Posterior vena cava (tissue), 2 donors: Measurements from ENCODE around the gene MVD. TPM values are rescaled to one million over a fixed set of nuclear protein-coding genes. Genes with fewer than 3 reads are reported as not detected.

Experiments used
- DNase-seq: peaks from one replicate; pipeline ENCODE4 v3.0.0-alpha.2; 2020; ENCODE audit warnings: low spot score
- intact Hi-C, 2 donors: fragments of 100-400 bp; cut with DNase I; formaldehyde crosslinking; loops; one replicate each; pipeline versions ENCODE4 v1.14.1 to v1.14.2; 2022 to 2023
- total RNA-seq, 2 donors: library from RNA; stranded (reverse); fragmentation: NEBNext Ultra II Directional; extraction: Animal tissue kit (Norgen Biotek cat#: 25700); gene quantifications; one replicate each; pipeline ENCODE4 v1.2.1, GENCODE V29; 2021
- donor health status: DM: yes; HTN: yes; CAD: no.
- donor health status: DM: yes; HTN: yes; CAD: no.

MVD gene
- total RNA-seq, 2 donors from 2014 or later = 21.6 to 22.6 TPM

GRCh38 chr16:88662222-88662842 is 559 bp downstream of the MVD start:
- intact Hi-C loops = no loop called here
- DNase-seq = peak; percentile 78

DNA sequence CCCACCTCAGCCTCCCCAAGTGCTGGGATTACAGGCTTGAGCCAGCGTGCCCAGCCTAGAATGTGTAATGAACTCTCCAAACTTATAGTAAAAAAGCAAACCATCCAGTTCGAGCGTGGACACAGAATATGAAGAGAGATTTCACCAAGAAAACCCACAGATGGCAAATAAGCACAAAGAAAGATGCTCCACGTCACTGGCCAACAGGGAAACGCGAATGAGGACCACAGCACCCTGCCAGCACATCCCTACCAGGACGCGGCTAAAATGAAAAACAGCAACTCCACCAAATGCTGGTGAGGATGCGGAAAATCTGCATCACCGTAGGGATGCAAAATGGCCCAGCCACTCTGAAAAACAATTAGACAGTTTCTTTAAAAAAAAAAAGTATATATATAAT is 1.4 kb downstream of the MVD start:
- intact Hi-C loops = no loop called here
- no peak for DNase-seq

- intact Hi-C loops = no loop called here
- no peak for DNase-seq
Observed at GRCh38 chr16:88659160-88659559, 3.7 kb downstream of the MVD start.

DNA sequence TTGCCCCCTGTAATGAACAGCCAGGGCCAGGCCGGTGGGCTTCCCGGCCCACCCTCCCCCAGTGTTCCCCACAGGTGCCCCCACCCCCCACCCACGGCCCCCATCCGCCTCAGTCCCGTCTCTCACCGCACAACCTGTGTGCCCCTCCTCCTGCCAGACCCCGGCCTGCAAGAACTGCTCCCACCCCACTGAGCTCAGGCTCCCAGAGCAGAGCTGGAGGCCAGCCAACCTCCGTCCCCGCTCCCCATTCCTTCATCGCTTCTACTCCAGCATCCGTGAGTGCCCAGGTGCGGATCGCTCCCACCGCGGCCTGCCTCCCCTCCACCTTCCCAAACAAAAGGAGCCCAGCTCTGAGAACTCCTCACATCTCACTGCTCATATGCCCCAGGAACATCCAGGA is 4.2 kb downstream of the MVD start:
- no peak for DNase-seq
- intact Hi-C loops = no loop called here

DNA sequence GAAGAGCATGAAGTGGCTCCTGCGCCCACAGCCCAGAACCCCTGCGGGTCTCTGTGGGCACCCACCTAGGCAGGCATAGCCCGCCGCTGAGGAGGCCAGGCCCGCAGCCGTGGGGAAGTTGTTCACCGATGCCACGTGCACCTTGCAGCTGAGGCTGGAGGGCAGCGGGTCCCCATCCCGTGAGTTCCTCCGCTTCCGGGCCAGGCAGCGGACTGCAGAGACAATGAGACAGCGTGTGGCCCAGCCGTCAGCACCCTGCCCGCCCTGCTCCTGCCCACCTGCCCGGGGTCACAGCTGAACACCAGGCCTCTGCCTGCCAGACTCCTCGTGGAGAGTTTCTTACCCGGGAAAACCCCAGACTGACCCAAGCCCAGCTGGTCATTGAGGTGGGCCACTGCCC is 5.5 kb downstream of the MVD start:
- intact Hi-C loops = no loop called here
- no peak for DNase-seq

GRCh38 chr16:88656291-88656980 is 6.5 kb downstream of the MVD start:
- no peak for DNase-seq
- intact Hi-C loops = no loop called here

GRCh38 chr16:88655733-88656281 is 7.1 kb downstream of the MVD start:
- intact Hi-C loops = no loop called here

DNA sequence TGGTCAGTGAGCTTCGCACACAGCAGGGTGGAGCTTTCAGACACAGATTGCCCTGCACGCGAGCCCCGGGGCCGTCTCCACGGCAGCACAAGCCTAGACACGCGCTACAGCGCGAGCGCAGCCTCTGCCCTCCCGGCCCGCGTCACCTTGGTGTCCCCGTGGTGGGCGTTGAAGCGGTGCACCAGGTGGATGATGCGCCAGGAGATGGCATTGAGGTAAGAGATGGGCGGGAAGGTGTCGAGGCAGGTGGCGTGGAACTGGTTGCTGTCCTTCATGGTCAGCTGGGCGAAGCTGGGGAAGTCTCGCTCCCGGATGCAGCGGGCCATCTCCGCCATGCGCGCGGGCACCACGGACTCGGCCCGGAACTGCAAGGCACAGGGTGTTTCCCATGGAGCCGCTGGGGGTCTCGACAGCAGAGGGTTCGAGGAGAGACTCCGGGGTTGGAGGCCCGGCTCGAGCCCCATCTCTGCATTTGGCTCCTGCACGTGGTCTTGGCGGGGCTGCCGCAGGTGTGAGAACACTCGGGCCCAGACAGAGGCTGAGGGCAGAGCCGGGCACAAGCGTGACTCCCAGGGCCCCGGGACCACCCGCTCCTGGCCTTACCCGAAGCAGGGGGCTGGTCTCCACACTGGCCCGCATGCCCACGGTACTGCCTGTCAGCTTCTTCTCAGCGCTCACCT is 7.7 kb downstream of the MVD start:
- DNase-seq = peak; percentile 78
- intact Hi-C loops = no loop called here

More at GRCh38 chr16:88655733-88656281, 7.1 kb downstream of the MVD start:
- DNase-seq = no peak

DNA sequence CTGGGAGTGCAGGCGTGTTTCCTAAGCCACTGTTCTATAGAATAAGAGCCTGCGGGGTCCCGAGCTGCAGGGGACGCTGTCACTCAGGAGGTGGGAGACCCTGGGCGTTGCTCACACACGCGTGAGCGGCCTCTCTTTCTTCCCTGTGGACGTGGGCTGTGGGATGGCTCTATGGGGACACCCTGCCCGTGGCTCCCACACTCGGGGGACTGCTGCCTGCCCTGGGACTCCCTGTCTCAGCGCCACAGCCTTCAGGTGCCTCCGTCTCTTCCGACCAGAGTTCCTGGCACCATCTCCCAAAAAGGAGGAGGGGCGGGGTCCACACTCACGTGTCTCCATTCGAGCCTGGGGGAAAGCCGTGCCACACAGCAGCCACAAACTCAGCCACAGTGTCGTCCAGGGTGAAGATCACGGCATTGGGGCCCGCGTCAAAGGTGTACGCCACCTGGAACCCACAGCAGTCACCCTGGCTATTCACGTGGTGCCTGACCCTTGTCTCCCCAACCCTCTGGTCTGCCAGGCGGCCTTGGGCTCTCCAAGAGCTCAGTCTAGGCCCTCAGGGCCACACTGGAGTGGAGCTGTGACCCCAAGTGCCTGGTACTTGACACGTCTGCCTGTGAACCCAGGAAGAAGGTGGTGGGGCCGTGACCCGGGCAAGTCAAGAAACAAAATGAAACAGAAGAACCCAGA is 8.4 kb downstream of the MVD start:
- peak; percentile 76 for DNase-seq
- intact Hi-C loops = no loop called here

DNA sequence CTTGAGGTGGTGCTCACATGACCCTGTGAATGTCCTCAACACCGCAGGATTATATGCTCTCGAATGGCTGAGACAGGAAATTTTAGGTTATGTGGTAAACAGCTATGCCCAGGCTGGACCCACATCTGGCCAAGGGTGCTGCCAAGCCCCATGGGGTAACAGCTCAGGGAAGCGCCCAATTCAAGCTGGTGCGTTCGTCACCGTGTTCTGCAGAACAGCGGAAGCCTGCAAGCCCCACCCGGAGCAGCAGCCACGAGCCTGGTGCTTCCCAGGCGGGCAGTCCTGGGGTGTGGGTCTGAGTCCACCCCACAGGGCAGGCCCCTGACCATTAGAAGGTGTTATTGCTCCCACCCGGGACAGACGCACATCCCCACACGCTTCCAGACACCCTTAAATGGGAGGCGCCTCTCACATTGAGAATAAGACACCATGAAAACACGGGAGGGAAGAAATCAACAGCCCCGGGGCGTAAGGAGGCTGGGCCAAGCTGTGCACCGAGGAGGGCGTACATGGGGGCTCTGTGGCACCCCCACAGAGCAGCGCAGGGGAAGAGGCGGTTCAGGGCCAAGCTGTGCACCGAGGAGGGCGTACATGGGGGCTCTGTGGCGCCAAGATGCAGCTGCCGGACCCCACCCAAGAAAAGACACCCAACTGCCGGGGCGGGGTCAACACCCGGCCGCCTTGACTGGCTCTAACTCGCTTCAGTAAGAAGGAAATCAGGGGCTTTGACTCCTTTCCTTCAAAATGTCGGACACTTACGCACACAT is 9.1 kb downstream of the MVD start:
- peak; percentile 79 for DNase-seq
- intact Hi-C loops = no loop called here

DNA sequence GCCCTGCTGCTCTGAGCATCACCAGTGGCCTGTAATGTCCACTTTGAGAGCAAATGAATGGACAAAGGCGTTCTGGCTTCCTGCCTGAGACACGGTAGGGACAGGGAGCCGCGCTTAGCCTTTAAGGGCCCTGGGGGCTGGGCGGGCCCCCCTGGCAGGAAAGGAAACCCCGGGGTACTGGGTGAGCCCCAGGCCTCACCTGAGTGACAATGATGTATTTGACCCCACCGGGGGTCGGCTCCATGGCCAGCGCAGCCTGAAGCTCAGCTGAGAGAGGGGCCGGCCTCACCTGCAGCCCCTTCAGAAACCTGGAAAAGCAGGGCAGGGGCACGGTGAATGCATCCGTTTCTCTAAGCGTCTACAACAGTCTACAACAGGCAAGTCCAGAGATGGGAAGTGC is 9.8 kb downstream of the MVD start:
- intact Hi-C loops = no loop called here
- DNase-seq = peak; percentile 79

DNA sequence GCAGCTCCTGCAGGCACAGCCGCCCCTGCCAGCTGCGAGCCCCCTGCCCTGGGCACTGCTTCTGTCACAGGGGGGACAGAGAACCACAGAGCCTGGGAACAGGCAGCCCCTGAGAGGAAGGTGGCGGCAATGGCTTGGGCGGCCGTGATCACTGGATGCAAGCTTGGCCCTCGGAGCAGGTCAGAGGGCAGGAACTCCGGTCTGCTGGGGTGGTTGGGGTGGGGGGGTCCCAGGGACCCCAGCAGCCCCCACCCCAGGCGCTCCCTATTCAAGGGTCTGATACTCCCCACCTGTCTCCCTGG is 10.2 kb downstream of the MVD start:
- DNase-seq = no peak
- intact Hi-C loops = no loop called here

GRCh38 chr16:88651989-88652761 is 10.7 kb downstream of the MVD start:
- DNase-seq = peak; percentile 82
- intact Hi-C loops = no loop called here

- DNase-seq = peak; percentile 88
- intact Hi-C loops = no loop called here
Observed at GRCh38 chr16:88651276-88651988, 11.5 kb downstream of the MVD start.

DNA sequence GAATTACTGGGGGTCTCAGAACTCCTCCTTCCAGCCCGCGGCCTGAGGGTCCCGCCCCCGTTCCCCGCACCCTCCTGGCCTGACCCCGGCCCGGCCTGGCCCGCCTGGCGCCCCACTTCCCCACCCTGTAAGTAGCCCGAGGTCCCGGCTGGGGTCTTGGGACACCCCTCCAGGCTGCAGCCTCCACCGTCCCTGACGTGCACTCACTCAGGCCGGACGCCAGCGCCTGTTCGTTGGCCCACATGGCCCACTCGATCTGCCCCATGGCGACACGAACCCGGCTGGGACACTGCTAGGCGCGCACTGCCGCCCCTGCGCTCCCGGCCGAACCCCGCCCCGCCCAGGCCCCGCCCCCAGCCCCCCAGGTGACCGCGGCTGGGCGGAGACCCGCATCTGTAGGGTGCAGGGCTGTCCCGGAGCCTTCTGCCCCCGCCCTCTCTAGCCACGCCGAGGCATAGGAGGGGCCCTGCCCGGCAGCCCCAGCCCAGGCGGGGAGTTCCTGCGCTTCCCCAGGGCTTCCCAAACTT is 12.1 kb downstream of the MVD start, which contains the start of gene CYBA:
Gene CYBA, minus strand, starts transcription at position 305 of the 527 bp plus-strand sequence. Its CDS starts 40 bp downstream, at position 265.
- intact Hi-C loops = no loop called here

DNA sequence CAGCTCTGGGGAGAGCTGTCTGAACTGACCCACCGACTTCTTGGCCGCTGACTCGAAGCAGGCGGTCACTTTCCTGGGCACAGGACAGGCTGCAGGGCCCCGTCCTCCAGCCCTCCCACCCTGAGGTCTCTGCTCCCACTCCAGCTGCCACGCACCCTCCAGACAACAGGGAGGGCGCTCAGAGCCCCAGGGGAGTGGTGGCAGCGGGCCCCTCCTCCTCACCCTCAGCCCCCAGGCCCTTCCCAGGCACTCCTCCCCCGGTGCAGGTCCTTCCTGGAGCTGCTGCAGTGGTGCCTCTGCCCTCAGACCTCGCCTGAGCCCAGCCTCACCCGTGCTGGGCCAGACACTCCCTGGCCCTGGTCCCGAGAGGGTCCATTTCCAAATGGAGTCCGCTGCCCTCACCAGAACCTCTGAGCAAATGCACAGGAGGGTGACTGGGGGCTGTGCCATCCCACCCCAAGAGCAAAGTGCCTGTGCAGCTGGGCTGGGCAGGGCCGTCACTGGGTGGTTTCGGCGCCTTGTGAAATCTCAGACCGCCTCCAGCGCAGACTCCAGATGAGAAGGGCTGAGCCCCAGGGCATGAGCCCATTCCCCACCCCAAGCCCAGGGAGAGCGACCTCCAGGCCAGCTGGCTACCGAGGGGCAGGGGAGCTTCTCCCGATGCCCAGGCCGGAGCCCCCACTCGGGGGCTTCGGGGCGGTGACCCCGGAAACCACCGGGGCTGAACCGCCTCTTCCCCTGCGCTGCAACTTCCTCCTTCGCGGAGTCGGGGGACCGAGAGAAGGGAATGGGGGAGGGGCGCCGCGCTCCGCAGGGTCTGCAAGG is 12.8 kb downstream of the MVD start:
- peak; percentile 86 for DNase-seq
- intact Hi-C loops = no loop called here

More for the DNA sequence above, 12.1 kb downstream of the MVD start, which contains the start of gene CYBA:
- peak; percentile 95 for DNase-seq
